K562 (cell line): ENCODE measurements around the gene ARL3. TPM values are rescaled to one million over a fixed set of nuclear protein-coding genes. Genes with fewer than 3 reads are reported as not detected.

ENCODE experiments used
- ATAC-seq: fragments of 200-7000 bp; cut with Tn5 transposase; 3 replicates; pipeline ENCODE4 v1.9.1; 2020; ENCODE audit warnings: moderate library complexity
- BruUV-seq: library from RNA; stranded (reverse); fragments of 400-500 nt; replicated peaks from 2 replicates; lab custom pipeline; 2021; lab: Mats Ljungman, UMichigan
- CTCF ChIA-PET: fragments of 300-600 bp; formaldehyde crosslinking; extraction: SDS; loops from one replicate; lab custom pipeline; 2021; ENCODE audit warnings: low intra/inter-chr PET ratio; lab: Yijun Ruan, JAX
- POLR2A ChIA-PET: fragments of 300-600, 350-650 bp; sonication (Branson Sonifier 250); formaldehyde crosslinking; extraction: SDS; loops from one replicate; lab custom pipeline; 2021; ENCODE audit warnings: antibody characterized with exemption, inconsistent platforms; lab: Yijun Ruan, JAX
- DNase-seq, 4 experiments: peaks; one replicate each; pipeline versions ENCODE4 v3.0.0 to v3.0.0-alpha.2; 2011 to 2018; ENCODE audit warnings: low spot score in 3 of 4, mixed read lengths in 3 of 4; ENCODE audit errors: extremely low read depth in 1 of 4
- FAIRE-seq: peaks from 2 replicates; lab custom pipeline; 2011; peaks lifted over from hg19 to GRCh38; lab: Jason Lieb, UNC
- H2AFZ ChIP-seq: 2 replicates; pipeline ENCODE4 v1.6.0; 2011; ENCODE audit warnings: low read depth, low read length, control low read depth, inconsistent platforms
- H3K27ac ChIP-seq: fragments of 200-600 bp; 3 replicates; pipeline ENCODE4 v1.8.0; 2011; ENCODE audit warnings: low read depth, mild to moderate bottlenecking, control low read depth, inconsistent platforms, low read length, moderate library complexity, mixed read lengths; ENCODE audit errors: extremely low read depth
- H3K27me3 ChIP-seq, 2 experiments: fragments of 300-600 bp in 1 of 2; 2 replicates in 1 of 2; 3 replicates in 1 of 2; pipeline versions ENCODE4 v1.6.0 to v1.8.0; 2011; ENCODE audit warnings: inconsistent platforms in 2 of 2, low read length in 2 of 2, mild to moderate bottlenecking in 1 of 2, mixed read lengths in 1 of 2, moderate library complexity in 1 of 2; ENCODE audit not compliant: control insufficient read depth in 2 of 2, insufficient read depth in 2 of 2
- H3K36me3 ChIP-seq: fragments of 300-600 bp; 3 replicates; pipeline ENCODE4 v1.8.0; 2011; ENCODE audit warnings: mild to moderate bottlenecking, low read length, inconsistent platforms; ENCODE audit not compliant: control insufficient read depth, insufficient read depth
- H3K4me1 ChIP-seq, 2 experiments: fragments of 200-600 bp in 1 of 2; replicated peaks in 1 of 2; 2 replicates in 1 of 2; 3 replicates in 1 of 2; pipeline versions ENCODE4 v1.5.1 to v1.8.0; 2011; ENCODE audit warnings: inconsistent platforms in 2 of 2, low read length in 2 of 2, mild to moderate bottlenecking in 1 of 2, mixed read lengths in 1 of 2, moderate library complexity in 1 of 2; ENCODE audit not compliant: control insufficient read depth in 2 of 2, insufficient read depth in 2 of 2
- H3K4me2 ChIP-seq: 2 replicates; pipeline ENCODE4 v1.6.1; 2011; ENCODE audit warnings: low read length, control low read depth, inconsistent platforms, mixed read lengths; ENCODE audit not compliant: insufficient read depth
- H3K4me3 ChIP-seq: fragments of 200-600 bp; sonication (generic), shearing (Covaris generic); 2 replicates; pipeline ENCODE4 v1.5.1; 2016; ENCODE audit warnings: control low read depth, inconsistent platforms
- H3K79me2 ChIP-seq: fragments of 200-600 bp; 3 replicates; pipeline ENCODE4 v1.8.0; 2011; ENCODE audit warnings: low read length, inconsistent platforms; ENCODE audit not compliant: control insufficient read depth, insufficient read depth
- H3K9ac ChIP-seq, 2 experiments: 2 replicates each; pipeline versions ENCODE4 v1.6.0 to v1.6.1; 2011; ENCODE audit warnings: low read depth in 2 of 2, low read length in 2 of 2, control low read depth in 1 of 2, inconsistent platforms in 1 of 2, mild to moderate bottlenecking in 1 of 2, mixed read lengths in 1 of 2; ENCODE audit not compliant: insufficient read depth in 1 of 2
- H3K9me1 ChIP-seq: one replicate; pipeline ENCODE4 v1.6.0; 2011; ENCODE audit warnings: inconsistent platforms, mild to moderate bottlenecking, low read length, moderate library complexity; ENCODE audit not compliant: control insufficient read depth, insufficient read depth
- H3K9me3 ChIP-seq: replicated peaks from 2 replicates; pipeline ENCODE4 v1.5.1; 2011; ENCODE audit warnings: low read depth, low read length, inconsistent platforms; ENCODE audit not compliant: control insufficient read depth, insufficient read depth
- H4K20me1 ChIP-seq: replicated peaks from 2 replicates; pipeline ENCODE4 v1.6.1; 2011; ENCODE audit warnings: low read length, inconsistent platforms, mixed read lengths; ENCODE audit not compliant: control insufficient read depth, insufficient read depth
- C11orf30 ChIP-seq: fragments of 450-650 bp; IDR thresholded peaks from 2 replicates; pipeline ENCODE4 v1.6.1; 2016; ENCODE audit warnings: low read depth, mild to moderate bottlenecking
- CBX2 ChIP-seq: fragments of 200-600 bp; sonication (generic); IDR thresholded peaks from one replicate; pipeline ENCODE4 v1.6.1; 2012; ENCODE audit warnings: mild to moderate bottlenecking, low read length, inconsistent platforms; ENCODE audit not compliant: insufficient read depth, poor library complexity, severe bottlenecking
- CBX5 ChIP-seq: IDR thresholded peaks from 2 replicates; pipeline ENCODE4 v1.6.1; 2014; ENCODE audit warnings: low read depth, borderline replicate concordance
- GABPB1 ChIP-seq: sonication (generic); formaldehyde crosslinking; IDR thresholded peaks from 2 replicates; pipeline ENCODE4 v1.8.0; 2022; ENCODE audit warnings: mild to moderate bottlenecking, missing genetic modification reagents
- HDAC3 ChIP-seq: fragments of 450-650 bp; IDR thresholded peaks from 2 replicates; pipeline ENCODE4 v1.6.1; 2018; ENCODE audit warnings: borderline replicate concordance, mild to moderate bottlenecking, moderate library complexity; ENCODE audit not compliant: partially characterized antibody
- HNRNPK ChIP-seq: fragments of 200-400 bp; formaldehyde crosslinking; IDR thresholded peaks from one replicate; pipeline ENCODE4 v1.6.1; 2018; ENCODE audit warnings: mild to moderate bottlenecking, low read depth, low read length; ENCODE audit not compliant: poor library complexity, severe bottlenecking
- LEF1 ChIP-seq: fragments of 450-650 bp; IDR thresholded peaks from 2 replicates; pipeline ENCODE4 v1.6.1; 2016; ENCODE audit warnings: mild to moderate bottlenecking
- POLR2A ChIP-seq: fragments of 450-650 bp; conservative IDR thresholded peaks from 2 replicates; pipeline ENCODE4 v1.6.1; 2016
- PYGO2 ChIP-seq: fragments of 450-650 bp; IDR thresholded peaks from 2 replicates; pipeline ENCODE4 v1.6.1; 2016; ENCODE audit warnings: mild to moderate bottlenecking, missing genetic modification characterization, moderate library complexity, missing compliant biosample characterization
- RAD21 ChIP-seq, 2 experiments: fragments of 250-450 bp in 1 of 2; fragments of 450-650 bp in 1 of 2; sonication (Bioruptor Pico) in 1 of 2; formaldehyde crosslinking in 1 of 2; IDR thresholded peaks in 1 of 2; conservative IDR thresholded peaks in 1 of 2; 2 replicates each; pipeline versions ENCODE4 v1.4.0 to v1.8.0; 2020 to 2022; ENCODE audit warnings: mild to moderate bottlenecking in 2 of 2, moderate library complexity in 1 of 2
- RAD51 ChIP-seq: fragments of 450-650 bp; IDR thresholded peaks from 2 replicates; pipeline ENCODE4 v1.7.1; 2016; ENCODE audit warnings: low read depth, mild to moderate bottlenecking, borderline replicate concordance
- RBM22 ChIP-seq: fragments of 200-400 bp; formaldehyde crosslinking; IDR thresholded peaks from 2 replicates; pipeline ENCODE4 v1.6.1; 2018; ENCODE audit warnings: low read length, low read depth; ENCODE audit not compliant: poor library complexity, severe bottlenecking
- SAP30 ChIP-seq: fragments of 200-600 bp; sonication (generic); IDR thresholded peaks from 2 replicates; pipeline ENCODE4 v1.6.1; 2012; ENCODE audit warnings: borderline replicate concordance, low read depth, mild to moderate bottlenecking, moderate library complexity, low read length, control low read depth, inconsistent platforms; ENCODE audit not compliant: insufficient read depth, poor library complexity, severe bottlenecking
- TCFL5 ChIP-seq: fragments of 250-450 bp; sonication (Bioruptor Pico); conservative IDR thresholded peaks from 2 replicates; pipeline ENCODE4 v1.6.1; 2021; ENCODE audit warnings: mild to moderate bottlenecking, moderate library complexity, matching md5 sums
- ZNF274 ChIP-seq: IDR thresholded peaks from 2 replicates; pipeline ENCODE4 v1.6.1; 2011; ENCODE audit warnings: low read depth, mild to moderate bottlenecking, low read length, moderate library complexity, borderline replicate concordance
- ZNF316 ChIP-seq: fragments of 450-650 bp; IDR thresholded peaks from 2 replicates; pipeline ENCODE4 v1.6.1; 2016
- ZNF354B ChIP-seq: fragments of 250-450 bp; sonication (Bioruptor Pico); IDR thresholded peaks from 2 replicates; pipeline ENCODE4 v1.4.0; 2020
- WGBS: fragments of 100-300 bp; shearing (Covaris generic); methylation state at CpG from one replicate; pipeline ENCODE4 v1.1.6; 2016; ENCODE audit warnings: low coverage, mixed read lengths; ENCODE audit not compliant: insufficient coverage; ENCODE audit errors: missing lambda C conversion rate; 5-methylcytosine and 5-hydroxymethylcytosine counted together
- in situ Hi-C: fragments of 300-500 bp; cut with MboI; formaldehyde crosslinking; loops from 4 replicates; pipeline ENCODE4 v1.15.0; 2018; ENCODE audit warnings: inconsistent platforms, mixed read lengths
- intact Hi-C: fragments of 100-400 bp; cut with micrococcal nuclease; formaldehyde crosslinking; loops from 2 replicates; pipeline ENCODE4 v1.14.2; 2022
- polyA plus RNA-seq, 8 experiments: library from polyadenylated mRNA; depleted of rRNA in 4 of 8; stranded (reverse) in 5 of 8; unstranded in 3 of 8; fragments of >200 nt; fragmentation: Nextera tagmentation in 2 of 8; fragmentation: Illumina TruSeq in 1 of 8; extraction: Ambion mirVana in 2 of 8; extraction: Trizol in 1 of 8; gene quantifications; 2 replicates each; pipeline versions ENCODE4 v1.2.1 to v1.2.3, GENCODE V29; 2011 to 2014; ENCODE audit warnings: inconsistent platforms in 1 of 8, missing spikeins in 1 of 8
- total RNA-seq, 7 experiments: library from RNA; depleted of rRNA in 6 of 7; stranded (reverse); fragments of >200 nt in 6 of 7; fragmentation: Illumina TruSeq in 2 of 7; extraction: Trizol in 2 of 7; gene quantifications; 2 replicates each; pipeline versions ENCODE4 v1.2.1 to v1.2.3, GENCODE V29; 2011 to 2021; ENCODE audit warnings: low replicate concordance in 1 of 7
- TF ChIP-seq, protein P1 (sequence below): IDR thresholded peaks from 3 replicates; pipeline ENCODE4 v1.6.1; 2011; ENCODE audit warnings: borderline replicate concordance, mild to moderate bottlenecking; ENCODE audit not compliant: insufficient read length, insufficient read depth
- TF ChIP-seq, protein P2 (sequence below): sonication (generic); formaldehyde crosslinking; IDR thresholded peaks from 2 replicates; pipeline ENCODE4 v1.9.0; 2022; ENCODE audit warnings: mild to moderate bottlenecking, missing genetic modification reagents
- TF ChIP-seq, protein P3 (sequence below): fragments of 250-450 bp; sonication (Bioruptor Pico); IDR thresholded peaks from 2 replicates; pipeline ENCODE4 v1.8.0; 2022; ENCODE audit warnings: inconsistent platforms, mild to moderate bottlenecking, moderate library complexity, borderline replicate concordance

Gene ARL3
- total and polyA plus RNA-seq, 9 of the 15 experiments (the other 6 are each of a cell fraction or from before 2014, with no cell fraction given), result 2.9 to 8.9 (median 4.8) TPM

DNA sequence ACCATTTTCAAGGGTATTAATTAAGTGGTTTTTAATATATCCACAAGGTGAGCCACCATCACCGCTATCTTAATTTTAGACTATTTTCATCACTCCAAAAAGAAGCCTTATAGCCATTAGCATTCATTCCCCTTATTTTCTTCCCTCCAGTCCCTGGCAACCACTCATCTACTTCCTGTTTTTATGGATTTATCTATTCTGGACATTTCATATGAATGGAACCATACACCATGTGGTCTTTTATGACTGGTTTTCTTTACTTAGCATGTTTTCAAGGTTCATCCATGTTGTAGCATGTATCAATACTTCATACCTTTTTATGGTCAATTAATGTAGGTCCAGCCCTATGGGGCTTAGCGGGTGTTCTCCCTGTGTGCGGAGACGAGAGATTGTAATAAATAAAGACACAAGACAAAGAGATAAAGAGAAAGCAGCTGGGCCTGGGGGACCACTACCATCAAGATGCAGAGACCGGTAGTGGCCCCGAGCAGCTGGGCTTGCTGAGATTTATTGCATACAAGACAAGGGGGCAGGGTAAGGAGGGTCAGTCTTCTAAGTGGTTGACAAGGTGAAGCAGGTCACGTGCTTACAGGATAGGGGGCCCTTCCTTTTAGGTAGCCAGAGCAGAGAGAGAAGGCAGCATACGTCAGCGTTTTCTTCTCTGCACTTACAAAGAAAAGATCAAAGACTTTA lies 44.2 kb upstream of the ARL3 start:
- no peak overlapping the region for H3K9ac ChIP-seq
- H2AFZ ChIP-seq, result no peak overlapping the region
- no peaks in the 10 kb centered on the region for H3K36me3 ChIP-seq
- CTCF ChIA-PET, result no interaction called here
- POLR2A ChIA-PET, result no interaction called here
- no peak overlapping the region for H3K4me3 ChIP-seq
- H3K9me1 ChIP-seq, result no peaks in the 10 kb centered on the region
- 38% methylated on average over 4 of the region's 9 CpGs for WGBS
- no peak for FAIRE-seq
- no peak for DNase-seq
- no peak overlapping the region for H3K4me2 ChIP-seq
- 0 out of 2 replicates have a peak, but pooled peaks cover 1% of the 10 kb centered on the region for H3K9me3 ChIP-seq
- peaks cover 27% of the 10 kb centered on the region for H3K79me2 ChIP-seq
- no TSS peak for BruUV-seq
- H3K27ac ChIP-seq, result no peak overlapping the region
- intact Hi-C loops, result no loop called here
- H3K4me1 ChIP-seq, result peaks cover 4 to 15% of the 10 kb centered on the region in 2 experiments; a peak in 3 of 5 replicates
- in situ Hi-C loops, result no loop called here
- no peak for ATAC-seq
- no peaks in the 10 kb centered on the region for H3K27me3 ChIP-seq
- H4K20me1 ChIP-seq, result no peaks in the 10 kb centered on the region
- TF ChIP-seq PYGO2 (tag) (no peak), ZNF316 (peak; percentile 41; the same call in 1 of the 2 replicates), ZNF274 (no peak), C11orf30 (peak; percentile 22; the same call in 1 of the 2 replicates), RBM22 (no peak), HNRNPK (no peak), SAP30 (no peak), CBX2 (no peak), RAD51 (peak; percentile 11; the same call in 1 of the 2 replicates), GABPB1 (no peak), TCFL5 (no peak), POLR2A (no peak), ZNF354B (no peak), HDAC3 (no peak), CBX5 (no peak), LEF1 (peak; percentile 32; the same call in 1 of the 2 replicates), RAD21 (CRISPR knock-in tag; conservative IDR thresholded peaks at IDR 0.05 in 1 of 2, IDR thresholded peaks at IDR 0.05 in 1 of 2) (no peak)
- TF ChIP-seq, protein P1, sequence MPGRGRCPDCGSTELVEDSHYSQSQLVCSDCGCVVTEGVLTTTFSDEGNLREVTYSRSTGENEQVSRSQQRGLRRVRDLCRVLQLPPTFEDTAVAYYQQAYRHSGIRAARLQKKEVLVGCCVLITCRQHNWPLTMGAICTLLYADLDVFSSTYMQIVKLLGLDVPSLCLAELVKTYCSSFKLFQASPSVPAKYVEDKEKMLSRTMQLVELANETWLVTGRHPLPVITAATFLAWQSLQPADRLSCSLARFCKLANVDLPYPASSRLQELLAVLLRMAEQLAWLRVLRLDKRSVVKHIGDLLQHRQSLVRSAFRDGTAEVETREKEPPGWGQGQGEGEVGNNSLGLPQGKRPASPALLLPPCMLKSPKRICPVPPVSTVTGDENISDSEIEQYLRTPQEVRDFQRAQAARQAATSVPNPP, result no peak
- TF ChIP-seq, protein P2, sequence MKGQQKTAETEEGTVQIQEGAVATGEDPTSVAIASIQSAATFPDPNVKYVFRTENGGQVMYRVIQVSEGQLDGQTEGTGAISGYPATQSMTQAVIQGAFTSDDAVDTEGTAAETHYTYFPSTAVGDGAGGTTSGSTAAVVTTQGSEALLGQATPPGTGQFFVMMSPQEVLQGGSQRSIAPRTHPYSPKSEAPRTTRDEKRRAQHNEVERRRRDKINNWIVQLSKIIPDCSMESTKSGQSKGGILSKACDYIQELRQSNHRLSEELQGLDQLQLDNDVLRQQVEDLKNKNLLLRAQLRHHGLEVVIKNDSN, result 0 out of 2 replicates have a peak, but pooled peaks have one; percentile 34
- TF ChIP-seq, protein P3, sequence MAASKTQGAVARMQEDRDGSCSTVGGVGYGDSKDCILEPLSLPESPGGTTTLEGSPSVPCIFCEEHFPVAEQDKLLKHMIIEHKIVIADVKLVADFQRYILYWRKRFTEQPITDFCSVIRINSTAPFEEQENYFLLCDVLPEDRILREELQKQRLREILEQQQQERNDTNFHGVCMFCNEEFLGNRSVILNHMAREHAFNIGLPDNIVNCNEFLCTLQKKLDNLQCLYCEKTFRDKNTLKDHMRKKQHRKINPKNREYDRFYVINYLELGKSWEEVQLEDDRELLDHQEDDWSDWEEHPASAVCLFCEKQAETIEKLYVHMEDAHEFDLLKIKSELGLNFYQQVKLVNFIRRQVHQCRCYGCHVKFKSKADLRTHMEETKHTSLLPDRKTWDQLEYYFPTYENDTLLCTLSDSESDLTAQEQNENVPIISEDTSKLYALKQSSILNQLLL (CRISPR knock-in tag), result no peak
